GM12864 (cell line): ENCODE measurements around the gene ZCCHC2.

ENCODE experiments used
- DNase-seq: peaks from one replicate; pipeline ENCODE4 v3.0.0-alpha.2; 2011; ENCODE audit warnings: low read depth
- H3K4me3 ChIP-seq: 2 replicates; pipeline ENCODE4 v1.5.1; 2011; ENCODE audit warnings: mild to moderate bottlenecking, low read depth, low read length, control low read depth
- CTCF ChIP-seq: IDR thresholded peaks from 2 replicates; pipeline ENCODE4 v1.5.1; 2011; ENCODE audit warnings: low read depth, mild to moderate bottlenecking, moderate library complexity, low read length, control low read depth, inconsistent platforms; ENCODE audit errors: missing control alignments

Gene ZCCHC2

GRCh38 chr18:62509779-62510178, 13.0 kb upstream of the ZCCHC2 start:
- no peak for DNase-seq
- no peak for TF ChIP-seq CTCF
- no peak overlapping the region for H3K4me3 ChIP-seq

- DNase-seq: no peak
- H3K4me3 ChIP-seq: no peak overlapping the region
- no peak for TF ChIP-seq CTCF
These were observed 12.0 kb upstream of the ZCCHC2 start for GRCh38 chr18:62510789-62511188.

GRCh38 chr18:62512532-62512931, 10.3 kb upstream of the ZCCHC2 start:
- no peak for DNase-seq
- no peak for TF ChIP-seq CTCF
- H3K4me3 ChIP-seq: no peak overlapping the region

- TF ChIP-seq CTCF: no peak
- DNase-seq: no peak
- no peak overlapping the region for H3K4me3 ChIP-seq
These were observed 9.8 kb upstream of the ZCCHC2 start for GRCh38 chr18:62512996-62513395.

- no peak for TF ChIP-seq CTCF
- H3K4me3 ChIP-seq: no peak overlapping the region
- DNase-seq: no peak
These were observed 8.3 kb upstream of the ZCCHC2 start for GRCh38 chr18:62514570-62514969.

- no peak for TF ChIP-seq CTCF
- no peak overlapping the region for H3K4me3 ChIP-seq
- no peak for DNase-seq
These were observed 6.6 kb upstream of the ZCCHC2 start for GRCh38 chr18:62516242-62516641.

- DNase-seq: no peak
- TF ChIP-seq CTCF: no peak
These were observed 4.1 kb upstream of the ZCCHC2 start for GRCh38 chr18:62518460-62519375.

More at GRCh38 chr18:62518460-62519375, 4.1 kb upstream of the ZCCHC2 start:
- no peak overlapping the region for H3K4me3 ChIP-seq
